H54 (cell line): ENCODE results near the gene ABRACL.
"Not testable (repeated sequence)": the region's sequence is repeated elsewhere in the genome, so short reads cannot be mapped to it uniquely, and the experiment has no call there.

Source experiments
- DNase-seq: peaks from one replicate; pipeline ENCODE4 v3.0.0; 2011; ENCODE audit warnings: low spot score, mixed read lengths; ENCODE audit not compliant: insufficient read length
- FAIRE-seq: peaks from 3 replicates; lab custom pipeline; 2011; peaks lifted over from hg19 to GRCh38; lab: Jason Lieb, UNC
- POLR2A ChIP-seq: IDR thresholded peaks from 2 replicates; pipeline ENCODE4 v1.6.1; 2011; ENCODE audit warnings: low read depth, mild to moderate bottlenecking, low read length

Gene ABRACL

GRCh38 chr6:138997136-138997535 lies 31.4 kb upstream of the ABRACL start:
- TF ChIP-seq POLR2A, result no peak
- FAIRE-seq (no peak), DNase-seq (no peak)

DNA sequence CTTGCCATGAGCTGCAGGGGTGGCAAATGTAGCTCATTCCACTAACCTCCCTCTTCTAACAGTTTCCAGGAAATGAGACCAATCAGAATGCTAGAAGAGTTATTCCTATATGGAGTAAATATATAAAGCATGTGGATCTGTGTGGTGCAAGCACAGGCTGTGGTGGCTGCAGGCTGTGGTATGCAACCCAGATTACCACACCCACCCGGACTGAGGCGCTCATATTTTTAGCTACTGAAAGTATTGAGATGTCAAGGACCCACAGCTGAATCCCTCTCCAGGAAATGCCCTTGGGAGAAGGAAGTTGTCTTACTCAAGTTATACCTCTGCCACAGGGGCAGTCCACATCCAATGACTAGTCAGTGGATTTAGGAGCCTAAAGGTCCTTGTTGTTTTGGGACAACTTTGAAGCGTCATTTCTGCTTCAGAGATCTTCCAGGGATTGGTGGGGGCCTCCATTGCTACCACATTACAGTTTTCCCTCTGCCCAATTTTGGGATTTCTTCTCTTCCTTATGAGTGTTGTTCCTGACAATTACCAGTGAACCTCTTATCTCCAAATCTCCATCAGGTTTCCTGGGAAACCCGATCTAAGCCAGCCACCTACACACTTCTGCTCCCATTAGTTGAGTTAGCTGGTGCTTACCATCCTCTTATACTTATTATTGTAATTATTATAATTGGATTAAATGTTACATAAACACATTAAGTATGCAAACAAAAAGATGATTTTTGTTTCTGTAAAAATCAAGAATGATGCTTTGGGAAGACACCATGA lies 28.4 kb upstream of the ABRACL start:
- DNase-seq (no peak), FAIRE-seq (no peak)
- TF ChIP-seq POLR2A, result no peak

GRCh38 chr6:139003751-139004150 lies 24.8 kb upstream of the ABRACL start:
- DNase-seq (no peak), FAIRE-seq (no peak)
- TF ChIP-seq POLR2A, result no peak

- DNase-seq, result no peak
- FAIRE-seq, result no peak
- TF ChIP-seq POLR2A, result no peak
Measured at GRCh38 chr6:139006477-139006876, 22.1 kb upstream of the ABRACL start.

DNA sequence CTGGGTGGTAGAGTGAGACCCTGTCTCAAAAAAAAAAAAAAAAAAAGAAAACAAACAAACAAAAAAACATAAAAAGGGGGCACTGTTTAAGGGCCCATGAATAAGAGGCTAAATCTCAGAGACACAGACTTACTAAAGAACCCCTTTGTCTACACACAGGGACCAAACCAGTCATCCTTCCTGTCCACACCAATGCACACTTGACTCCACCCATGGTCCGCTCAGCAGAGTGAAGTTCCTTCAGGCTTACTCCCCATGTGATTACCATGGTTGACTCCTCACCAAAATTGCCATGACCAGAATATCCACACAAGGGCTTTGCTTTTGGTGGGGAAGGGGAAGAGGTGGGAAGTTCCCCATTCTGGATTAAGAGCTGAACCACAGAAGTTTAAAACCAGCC lies 21.1 kb upstream of the ABRACL start:
- FAIRE-seq (no peak), DNase-seq (no peak)
- no peak for TF ChIP-seq POLR2A

DNA sequence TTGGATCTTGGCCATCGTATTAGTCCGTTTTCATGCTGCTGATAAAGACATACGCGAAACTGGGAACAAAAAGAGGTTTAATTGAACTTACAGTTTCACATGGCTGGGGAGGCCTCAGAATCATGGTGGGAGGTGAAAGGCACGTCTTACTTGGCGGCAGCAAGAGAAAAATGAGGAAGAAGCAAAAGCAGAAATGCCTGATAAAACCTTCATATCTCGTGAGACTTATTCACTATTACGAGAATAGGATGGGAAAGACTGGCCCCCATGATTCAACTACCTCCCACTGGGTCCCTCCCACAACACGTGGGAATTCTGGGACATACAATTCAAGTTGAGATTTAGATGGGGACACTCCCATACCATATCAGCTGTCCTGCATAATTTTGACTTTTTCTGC lies 20.4 kb upstream of the ABRACL start:
- DNase-seq (no peak), FAIRE-seq (no peak)

DNA sequence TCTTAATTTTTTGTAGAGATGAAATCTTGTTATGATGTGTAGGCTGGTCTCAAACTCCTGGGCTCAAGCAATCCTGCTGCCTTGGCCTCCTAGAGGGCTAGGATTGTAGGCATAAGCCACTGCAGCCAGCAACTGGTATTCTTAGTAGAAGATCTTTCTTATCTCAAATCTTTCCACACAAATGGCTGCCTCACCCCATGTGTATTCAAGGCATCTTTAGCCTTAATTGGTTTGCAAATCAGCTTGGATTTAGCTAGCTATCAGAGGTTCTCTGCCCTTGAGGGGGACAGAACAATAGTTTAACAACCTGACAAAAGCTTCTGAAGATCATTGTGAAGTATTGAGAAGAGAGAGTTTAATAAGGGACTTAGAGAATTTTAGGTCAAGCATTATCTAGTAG lies 17.9 kb upstream of the ABRACL start:
- DNase-seq (no peak), FAIRE-seq (no peak)
- no peak for TF ChIP-seq POLR2A

More for the DNA sequence above, 20.4 kb upstream of the ABRACL start:
- TF ChIP-seq POLR2A, result no peak

- DNase-seq (no peak), FAIRE-seq (no peak)
- TF ChIP-seq POLR2A, result no peak
Measured at GRCh38 chr6:139011980-139012379, 16.6 kb upstream of the ABRACL start.

DNA sequence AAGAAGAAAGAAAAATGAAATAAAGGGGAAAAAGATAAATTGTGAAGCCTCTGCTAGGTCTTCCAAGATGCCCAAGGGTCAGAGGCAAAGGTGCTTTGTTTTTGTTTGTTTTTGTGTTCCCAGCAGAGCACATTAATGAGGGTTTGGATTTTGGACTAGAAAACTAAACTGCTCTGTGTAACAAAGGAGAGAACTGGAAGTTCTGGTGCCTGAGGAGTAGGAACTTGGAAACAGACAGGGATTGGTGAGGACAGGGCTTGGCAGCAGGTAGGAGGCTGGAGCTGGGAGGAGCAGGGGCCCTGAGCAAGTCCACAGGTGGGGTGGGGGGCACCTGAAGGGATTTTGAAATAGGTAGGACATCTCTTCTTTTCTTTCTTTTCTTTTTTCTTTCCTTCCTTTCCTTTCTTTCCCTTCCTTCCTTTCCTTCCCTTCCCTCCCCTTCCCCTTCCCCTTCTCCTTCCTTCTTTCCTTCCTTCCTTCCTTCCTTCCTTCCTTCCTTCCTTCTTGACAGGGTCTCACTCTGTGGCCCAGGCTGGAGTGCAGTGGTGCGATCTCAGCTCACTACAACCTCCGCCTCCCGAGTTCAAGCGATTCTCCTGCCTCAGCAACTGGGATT lies 15.3 kb upstream of the ABRACL start:
- no peak for DNase-seq
- no peak for FAIRE-seq
- TF ChIP-seq POLR2A, result no peak

- no peak for DNase-seq
- TF ChIP-seq POLR2A, result no peak
- no peak for FAIRE-seq
Measured at GRCh38 chr6:139014945-139015344, 13.6 kb upstream of the ABRACL start.

- FAIRE-seq (no peak), DNase-seq (no peak)
- no peak for TF ChIP-seq POLR2A
Measured at GRCh38 chr6:139016337-139017213, 12.0 kb upstream of the ABRACL start.

DNA sequence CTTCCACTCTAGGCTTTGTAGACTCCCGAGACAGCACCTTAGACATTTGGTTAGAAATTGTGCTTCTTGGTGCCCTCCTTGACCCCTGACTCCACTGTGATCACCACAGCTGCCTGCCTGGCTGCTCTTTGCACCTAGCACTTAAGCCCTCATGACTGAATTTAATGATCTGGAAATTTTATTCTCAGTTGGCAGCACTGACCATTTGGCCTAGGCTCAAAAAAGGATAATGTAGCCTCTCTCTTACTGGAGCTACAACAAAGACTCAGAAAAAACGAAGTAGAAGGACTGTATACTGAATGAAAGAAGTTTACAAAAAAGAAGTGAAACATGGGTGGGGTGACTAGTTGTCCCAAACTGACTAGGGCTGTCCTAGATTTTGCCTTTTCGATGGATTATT lies 11.3 kb upstream of the ABRACL start:
- DNase-seq, result no peak
- TF ChIP-seq POLR2A, result no peak
- FAIRE-seq, result no peak

DNA sequence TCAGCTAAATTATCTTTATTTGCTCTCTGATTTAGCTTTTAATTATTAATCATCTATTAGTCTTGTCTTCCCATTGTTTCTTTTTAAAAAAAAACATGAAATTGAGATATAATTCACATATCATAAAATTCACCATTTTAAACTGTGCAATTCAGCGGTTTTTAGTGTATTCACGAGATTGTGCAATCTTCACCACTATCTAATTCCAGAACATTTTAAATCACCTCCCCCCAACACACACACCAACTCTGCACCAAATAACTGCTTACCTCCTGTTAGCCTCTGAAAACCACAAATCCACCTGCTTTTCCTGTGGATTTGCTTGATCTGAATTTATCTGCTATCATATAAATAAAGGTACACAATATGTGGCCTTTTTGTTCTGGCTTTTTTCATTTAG lies 8.8 kb upstream of the ABRACL start:
- no peak for FAIRE-seq
- no peak for DNase-seq
- no peak for TF ChIP-seq POLR2A

DNA sequence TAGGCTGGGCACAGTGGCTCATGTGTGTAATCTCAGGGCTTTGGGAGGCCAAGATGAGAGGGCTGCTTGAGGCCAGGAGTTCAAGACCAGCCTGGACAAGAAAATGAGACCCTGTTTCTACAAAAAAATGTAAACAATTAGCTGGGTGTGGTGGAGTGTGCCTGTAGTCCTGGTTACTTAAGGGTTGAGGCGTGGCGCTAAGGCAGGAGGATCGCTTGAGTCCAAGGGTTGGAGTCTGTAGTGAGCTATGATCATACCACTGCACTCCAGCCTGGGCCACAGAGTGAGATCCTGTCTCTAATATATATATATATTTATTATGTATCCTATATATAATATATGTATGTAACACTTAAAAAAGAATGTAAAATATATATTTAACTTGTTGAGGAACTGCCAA lies 7.9 kb upstream of the ABRACL start:
- no peak for DNase-seq
- FAIRE-seq, result no peak
- no peak for TF ChIP-seq POLR2A

DNA sequence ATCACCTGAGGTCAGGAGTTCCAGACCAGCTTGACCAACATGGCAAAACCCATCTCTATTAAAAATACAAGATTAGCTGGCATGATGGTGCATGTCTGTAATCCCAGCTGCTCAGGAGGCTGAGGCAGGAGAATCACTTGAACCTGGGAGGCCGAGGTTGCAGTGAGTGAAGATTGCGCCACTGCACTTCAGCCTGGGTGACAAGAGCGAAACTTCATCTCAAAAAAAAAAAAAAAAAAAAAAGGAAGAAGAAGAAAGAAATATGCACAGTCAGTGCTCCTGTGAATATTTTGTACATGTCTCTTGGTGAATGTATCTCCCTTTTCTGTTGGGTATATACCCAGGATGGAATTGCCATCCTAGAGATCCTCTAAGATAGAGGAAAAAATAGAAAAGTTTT lies 3.1 kb upstream of the ABRACL start:
- FAIRE-seq, result not testable (repeated sequence)

More for the DNA sequence above, 3.1 kb upstream of the ABRACL start:
- not testable (repeated sequence) for DNase-seq
